Stimulated activated CD4-positive, alpha-beta T cell treated with anti-CD3 and anti-CD28 coated beads, Interleukin-2, amount 100 ng/mL, for 4 hours (primary cell): ENCODE data around the gene ATF4.
"Not testable (repeated sequence)": the region's sequence is repeated elsewhere in the genome, so short reads cannot be mapped to it uniquely, and the experiment has no call there.

ENCODE experiments used
- DNase-seq: peaks from one replicate; pipeline ENCODE4 v3.0.0-alpha.2; 2020; ENCODE audit warnings: low read depth

ATF4 gene

DNA sequence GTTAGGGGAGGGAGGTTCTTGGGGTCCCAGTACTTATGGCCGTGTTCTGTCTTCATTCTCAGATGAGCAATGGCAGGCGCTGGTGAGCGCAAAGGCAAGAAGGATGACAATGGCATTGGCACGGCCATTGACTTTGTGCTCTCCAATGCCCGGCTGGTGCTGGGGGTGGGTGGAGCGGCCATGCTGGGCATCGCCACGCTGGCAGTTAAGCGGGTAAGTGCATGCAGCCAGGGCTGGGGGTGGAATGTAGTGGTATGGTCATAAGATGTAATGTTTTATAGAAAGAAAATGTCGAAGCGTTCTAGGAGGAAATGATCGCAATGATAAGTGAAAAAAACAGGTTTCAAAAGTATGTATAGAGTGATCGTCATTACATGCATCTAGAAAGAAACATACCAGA is 9.1 kb upstream of the ATF4 start:
- DNase-seq: no peak

DNA sequence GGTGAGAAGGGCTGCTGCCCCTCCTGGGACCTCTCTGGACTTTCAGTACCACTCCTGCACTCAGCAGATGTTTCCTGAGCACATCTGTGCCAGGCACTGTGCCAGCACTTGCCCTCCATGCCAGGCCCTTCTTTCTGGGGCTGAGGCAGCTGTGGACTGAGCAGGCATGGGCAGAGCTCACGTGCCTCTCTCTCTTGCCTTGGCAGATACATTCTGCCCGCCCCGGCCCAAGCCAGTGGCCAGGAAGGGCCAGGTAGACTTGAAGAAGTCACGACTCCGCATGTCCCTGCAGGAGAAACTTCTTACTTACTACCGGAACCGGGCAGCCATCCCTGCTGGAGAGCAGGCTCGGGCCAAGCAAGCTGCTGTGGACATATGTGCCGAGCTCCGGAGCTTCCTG is 8.3 kb upstream of the ATF4 start:
- DNase-seq: no peak

GRCh38 chr22:39513791-39514190 is 6.6 kb upstream of the ATF4 start:
- no peak for DNase-seq

GRCh38 chr22:39514373-39514973 is 5.9 kb upstream of the ATF4 start:
- no peak for DNase-seq

GRCh38 chr22:39515266-39516050 is 4.9 kb upstream of the ATF4 start:
- no peak for DNase-seq

GRCh38 chr22:39517470-39517869 is 2.9 kb upstream of the ATF4 start:
- no peak for DNase-seq

DNA sequence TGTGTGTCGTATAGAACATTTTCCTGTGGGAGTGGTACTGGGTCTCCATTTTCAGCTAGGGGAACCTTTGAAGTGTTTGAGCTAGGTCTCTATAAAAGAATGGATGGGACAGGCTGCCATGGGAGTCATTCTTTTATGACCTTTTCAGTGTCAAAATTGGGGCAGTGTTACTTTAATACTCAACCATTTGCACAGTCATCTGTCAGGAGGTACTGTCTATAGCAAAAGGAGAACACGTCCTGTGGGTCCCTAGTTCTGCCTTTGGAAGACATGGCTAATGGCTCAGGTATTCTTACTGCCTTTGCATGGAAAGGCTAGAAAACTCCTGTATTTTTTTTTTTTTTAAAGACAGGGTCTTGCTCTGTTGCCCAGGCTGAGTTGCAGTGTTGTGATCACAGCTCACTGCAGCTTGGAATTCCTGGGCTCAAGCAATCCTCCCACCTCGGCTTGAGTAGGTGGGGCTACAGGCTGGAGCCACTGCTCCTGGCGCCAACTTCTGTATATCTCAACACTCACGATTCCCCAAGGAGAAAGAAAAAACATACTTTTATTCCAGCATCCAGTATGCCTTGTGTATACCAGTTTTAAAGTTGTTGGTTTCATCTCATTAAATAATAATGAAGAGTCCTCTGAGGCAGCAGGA is 2.1 kb upstream of the ATF4 start:
- DNase-seq: no peak

- DNase-seq: no peak
Observed at GRCh38 chr22:39518996-39519680, 1.2 kb upstream of the ATF4 start.

- peak; percentile 95 for DNase-seq
Observed at GRCh38 chr22:39519681-39520225, 609 bp upstream of the ATF4 start.

GRCh38 chr22:39521106-39521885 is 934 bp downstream of the ATF4 start:
- DNase-seq: not testable (repeated sequence)

GRCh38 chr22:39522091-39522490 is 1.7 kb downstream of the ATF4 start:
- not testable (repeated sequence) for DNase-seq

GRCh38 chr22:39522567-39523300 is 2.4 kb downstream of the ATF4 start:
- no peak for DNase-seq

GRCh38 chr22:39524089-39524752 is 3.9 kb downstream of the ATF4 start:
- DNase-seq: no peak

- no peak for DNase-seq
Observed at GRCh38 chr22:39524753-39525657, 4.6 kb downstream of the ATF4 start.

DNA sequence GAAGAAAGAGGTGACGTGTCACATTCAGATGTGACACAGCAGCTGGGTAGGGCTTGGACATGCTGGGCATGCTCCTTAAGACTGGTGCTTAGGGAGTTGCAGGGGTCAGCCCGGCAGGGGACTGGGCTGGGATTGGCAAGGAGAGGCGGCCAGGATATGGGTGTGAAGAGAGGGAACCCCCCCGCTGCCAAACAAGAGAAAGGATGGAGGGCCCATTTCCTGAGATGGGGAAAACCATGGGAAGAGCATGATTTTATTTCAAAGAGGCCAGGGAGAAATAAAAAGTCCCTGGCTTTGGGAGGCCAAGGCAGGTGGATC is 5.3 kb downstream of the ATF4 start:
- no peak for DNase-seq

GRCh38 chr22:39526736-39527171 is 6.4 kb downstream of the ATF4 start:
- DNase-seq: no peak

DNA sequence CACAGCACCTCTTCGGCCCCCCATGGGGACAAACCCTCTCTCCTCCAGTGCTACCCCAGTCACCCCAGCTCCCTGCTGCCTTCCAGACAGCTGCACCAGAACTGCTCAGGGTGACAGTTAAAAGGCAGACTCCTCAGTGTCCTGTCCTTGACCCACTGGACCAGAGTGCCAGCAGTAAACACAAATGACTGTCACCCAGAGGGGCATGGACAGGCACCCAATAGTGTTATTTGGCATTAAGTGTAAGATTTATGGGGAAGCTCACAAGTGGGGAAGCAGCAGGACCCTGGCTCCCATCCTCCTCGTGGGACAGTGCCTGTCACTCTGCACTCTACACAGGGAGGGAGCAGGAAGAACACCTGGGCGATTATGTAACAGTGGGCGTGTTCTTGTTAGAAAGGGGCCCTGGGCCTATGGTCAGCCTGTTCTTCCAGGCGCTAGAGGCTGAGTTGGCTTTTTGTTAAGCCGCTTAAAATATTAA is 7.2 kb downstream of the ATF4 start:
- no peak for DNase-seq

- no peak for DNase-seq
Observed at GRCh38 chr22:39528080-39528661, 7.8 kb downstream of the ATF4 start.
